ENCODE measurements around the gene PUM2. TPM values are rescaled to one million over a fixed set of nuclear protein-coding genes. Genes with fewer than 3 reads are reported as not detected.
A peak's percentile ranks its signal among the peaks of the same experiment; 100 is the strongest.

PUM2 gene
- polyA plus RNA-seq, 4 donors, result 102 to 122 (median 114) TPM

DNA sequence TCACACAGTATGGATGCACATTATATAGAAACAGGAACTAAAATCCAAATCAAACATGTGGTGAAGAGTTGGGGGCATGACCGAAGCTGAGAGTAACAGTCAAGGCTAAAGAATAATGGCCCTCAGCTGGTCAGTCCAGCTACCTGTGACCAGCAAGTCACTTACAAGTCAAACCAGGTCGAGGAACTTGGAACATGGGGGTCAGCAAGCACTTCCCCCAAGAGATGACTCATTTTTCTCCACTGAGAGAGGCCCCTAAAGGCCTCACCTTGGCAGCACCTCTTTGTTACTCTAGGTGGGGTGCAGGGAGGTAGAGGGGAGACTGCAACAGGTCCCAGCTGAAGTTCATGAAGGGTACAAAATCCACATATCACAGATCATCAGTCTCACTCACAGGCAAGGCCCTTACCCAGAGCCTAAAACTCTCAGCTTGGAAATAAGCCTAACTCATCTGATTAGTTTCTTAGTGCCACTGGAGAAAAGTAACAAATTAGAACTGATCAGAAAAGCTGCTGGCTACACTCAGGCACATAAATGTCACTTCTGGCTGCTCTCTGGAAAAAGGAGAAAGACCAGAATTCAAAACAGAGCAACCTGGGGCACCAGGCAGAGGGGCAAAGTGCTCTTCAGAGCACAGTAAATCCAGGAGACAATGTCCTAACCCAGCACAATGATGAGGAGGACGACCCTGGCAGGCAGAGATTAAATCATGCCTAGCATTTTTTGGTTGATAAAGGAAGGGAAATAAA lies 129.7 kb downstream of the PUM2 start:
- DNase-seq (ENCODE audit: low read depth in 4 of 4, low spot score in 3 of 4), result no peak

DNA sequence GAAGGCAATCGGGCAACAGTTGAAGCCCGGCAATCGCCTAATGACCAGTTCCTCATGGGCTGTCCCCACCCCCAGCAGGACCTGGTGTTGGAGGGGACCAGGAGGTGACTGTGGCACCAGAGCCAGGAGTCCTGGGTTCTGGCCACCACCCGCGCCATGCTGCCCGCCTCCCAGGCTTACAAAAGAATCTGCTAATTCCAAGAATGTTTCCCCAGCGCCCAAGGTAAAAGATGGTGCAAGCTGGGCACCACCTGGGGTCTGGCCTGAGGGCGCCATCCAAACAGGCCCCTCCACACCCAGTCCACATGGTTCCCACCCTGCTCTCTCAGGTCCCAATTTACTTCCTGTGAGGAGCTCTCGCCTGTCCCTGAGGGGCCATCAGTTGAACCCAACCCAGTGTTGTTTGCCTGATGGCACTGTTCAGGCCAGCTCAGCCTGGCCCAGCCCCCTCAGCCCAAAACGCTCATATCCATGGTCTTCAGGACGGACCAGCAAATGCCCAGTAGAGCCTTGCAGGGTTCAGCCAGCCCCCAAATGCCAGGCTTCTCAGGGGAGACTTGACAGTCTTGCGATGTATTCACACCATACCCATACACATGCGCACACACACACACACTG lies 130.8 kb downstream of the PUM2 start:
- DNase-seq (ENCODE audit: low read depth in 4 of 4, low spot score in 3 of 4), result no peak

DNA sequence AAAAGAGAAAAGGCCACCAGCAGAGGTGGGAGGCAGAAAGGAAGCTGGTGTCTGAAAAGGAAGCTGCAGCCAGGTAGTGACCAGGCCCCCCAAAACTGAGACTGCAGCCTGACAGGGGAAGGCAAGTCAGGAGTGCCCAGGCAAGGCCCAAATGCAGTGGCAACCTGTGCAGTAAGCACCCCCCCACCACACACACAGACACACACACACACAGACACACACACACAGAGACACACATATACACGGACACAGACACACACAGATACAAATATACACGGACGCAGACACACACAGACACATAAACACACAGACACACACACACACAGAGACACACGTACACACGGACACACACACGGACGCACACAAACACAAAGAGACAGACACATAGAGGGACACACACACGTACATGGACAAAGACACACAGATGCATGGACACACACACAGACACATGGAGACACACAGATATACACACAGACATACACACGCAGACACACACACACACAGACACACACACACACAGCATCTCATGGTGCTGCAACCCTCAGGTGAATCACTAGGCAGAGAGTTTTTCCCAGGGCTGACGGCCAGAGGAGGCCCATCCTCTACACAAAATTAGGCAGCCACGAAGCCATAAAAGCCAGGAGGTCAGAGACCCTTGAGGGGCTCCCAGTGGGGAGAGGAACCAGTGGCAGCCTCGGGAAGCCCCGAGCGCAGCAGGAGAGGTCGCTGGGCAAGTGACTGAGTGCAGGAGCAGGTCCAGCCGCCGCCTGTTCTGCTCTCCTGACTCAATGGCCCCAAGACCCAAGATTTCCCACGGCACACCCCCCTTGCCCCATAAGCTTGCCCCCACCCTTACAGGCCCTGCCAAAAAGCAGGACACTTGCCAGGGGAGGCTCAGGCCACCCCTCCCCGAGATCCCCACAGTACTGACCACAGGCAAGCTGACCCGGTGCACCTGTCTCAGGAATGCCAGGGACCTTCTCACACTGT lies 132.0 kb downstream of the PUM2 start:
- DNase-seq (ENCODE audit: low read depth in 4 of 4, low spot score in 3 of 4), result no peak

DNA sequence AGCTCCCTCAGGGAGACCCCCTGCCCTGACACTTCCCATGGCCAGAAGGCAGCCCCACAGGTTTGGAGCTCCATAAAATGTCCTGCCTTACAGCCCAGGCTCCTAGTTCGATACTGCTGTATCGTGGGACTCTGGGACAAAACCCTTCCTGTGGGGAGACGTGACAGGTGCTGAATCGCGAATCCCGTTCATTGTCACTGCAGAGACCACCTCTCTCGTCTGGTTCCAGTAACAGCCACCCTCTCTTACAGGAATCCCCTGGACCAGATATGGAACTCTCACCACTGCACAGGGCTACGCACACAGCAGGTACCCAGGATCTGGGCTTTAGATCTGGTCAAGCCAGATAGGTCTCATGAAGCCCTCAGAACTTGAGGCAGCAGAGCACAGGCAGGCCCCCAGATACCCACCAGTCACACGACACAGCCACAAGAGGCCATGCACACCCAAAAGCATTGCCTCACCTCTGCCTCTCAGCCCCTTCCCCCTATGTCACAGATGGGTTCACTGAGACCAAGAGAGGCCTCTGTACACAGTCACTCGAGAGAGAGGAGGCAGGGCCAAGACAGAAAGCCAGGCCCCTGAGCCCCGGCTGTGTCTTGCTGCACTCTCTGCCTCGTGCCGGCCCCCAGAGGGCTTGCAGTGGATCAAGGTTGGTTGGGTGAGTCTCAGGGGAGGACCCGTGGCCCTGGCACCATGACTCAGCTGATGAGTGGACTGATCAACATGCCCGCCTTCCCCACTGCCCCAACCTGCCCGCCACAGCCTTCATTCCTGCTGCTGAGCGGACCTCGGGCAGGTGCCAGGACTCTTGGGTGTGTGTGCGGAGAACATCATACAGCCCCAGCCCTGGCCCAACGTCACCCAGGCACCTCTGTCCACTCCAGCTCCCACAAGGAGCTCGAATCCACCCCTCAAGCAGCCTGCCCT lies 133.3 kb downstream of the PUM2 start:
- no peak for DNase-seq (ENCODE audit: low read depth in 4 of 4, low spot score in 3 of 4)

DNA sequence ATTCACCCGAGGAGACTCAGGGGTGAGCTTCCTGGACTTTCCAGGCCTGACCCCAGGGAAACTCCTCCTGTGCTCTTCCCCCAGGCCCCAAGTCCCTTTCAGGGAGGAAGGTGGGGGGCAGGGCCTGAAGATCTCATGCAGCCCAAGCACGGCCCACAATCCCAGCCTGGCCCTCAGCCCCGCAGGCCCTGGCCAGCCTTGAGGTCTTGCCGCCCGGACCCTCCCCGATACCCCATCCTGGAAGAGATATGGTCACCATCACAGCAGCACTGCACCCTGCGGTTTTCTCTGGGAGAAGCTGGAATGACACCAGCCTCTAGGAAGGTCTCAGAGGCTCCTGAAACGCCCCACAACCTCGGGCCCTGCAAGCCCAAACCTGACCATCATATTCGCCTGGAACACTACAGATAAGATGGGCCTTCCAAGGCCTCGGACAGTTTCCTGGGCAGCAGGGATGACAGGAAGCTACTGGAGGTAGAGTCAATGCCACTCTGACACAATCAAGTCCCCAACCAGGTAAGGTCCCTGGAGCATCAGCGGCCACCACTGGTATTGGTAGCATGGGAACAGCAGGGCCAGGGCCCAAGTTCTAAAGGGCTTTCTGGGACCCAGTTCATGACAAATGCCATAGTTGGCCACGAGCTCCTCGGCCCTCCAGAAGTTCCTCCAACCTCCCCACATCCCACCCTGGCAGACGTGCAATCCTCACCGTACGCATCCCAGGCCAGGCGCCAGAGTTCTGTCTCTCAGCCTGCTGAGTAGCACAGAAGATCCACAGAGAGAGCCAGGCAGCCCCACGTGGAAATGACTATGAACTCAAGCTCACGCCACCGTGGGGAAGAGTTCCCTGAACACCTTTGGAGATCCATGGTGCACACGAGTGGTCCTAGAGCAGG lies 134.3 kb downstream of the PUM2 start:
- no peak for DNase-seq (ENCODE audit: low read depth in 4 of 4, low spot score in 3 of 4)

DNA sequence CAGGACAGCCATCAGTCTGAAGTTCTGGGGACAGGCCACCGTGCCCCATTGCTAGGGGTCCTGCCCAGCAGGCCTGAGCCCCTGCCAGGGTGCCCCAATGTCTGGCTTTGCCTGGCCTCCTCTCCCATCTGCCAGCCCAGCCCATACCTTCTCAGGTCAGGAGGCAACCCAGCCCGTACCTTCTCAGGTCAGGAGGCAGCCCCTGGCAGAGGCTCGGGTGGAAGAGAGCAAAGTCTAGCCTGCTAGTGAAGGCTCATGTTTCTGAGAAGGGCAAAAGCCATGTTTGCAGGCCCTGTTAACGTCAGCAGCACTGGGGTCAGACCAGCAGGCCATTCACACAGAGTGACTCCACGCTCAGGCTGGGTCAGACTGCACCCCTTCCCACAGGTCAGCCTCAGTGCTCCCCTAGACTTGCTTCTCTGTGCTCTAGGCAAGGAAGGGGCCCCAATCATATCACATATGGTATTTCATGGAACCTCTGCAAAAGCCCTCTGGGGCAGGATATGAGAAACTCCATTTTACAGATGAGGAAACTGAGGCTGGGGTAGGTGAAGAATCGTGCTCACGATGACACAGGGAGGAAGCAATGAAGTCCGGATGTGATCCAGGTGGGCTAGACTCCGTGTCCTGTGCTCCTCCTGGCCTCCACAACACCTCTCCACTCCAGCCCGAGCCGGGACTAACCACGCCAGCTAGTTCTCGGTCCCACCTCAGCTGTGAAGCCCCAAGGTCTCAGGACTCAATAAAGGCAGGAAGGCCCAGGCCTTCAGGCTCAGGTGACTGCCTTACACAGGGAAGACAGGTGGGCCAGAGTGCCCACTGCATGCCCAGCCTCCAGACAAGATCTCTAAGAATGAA lies 135.2 kb downstream of the PUM2 start:
- no peak for DNase-seq (ENCODE audit: low read depth in 4 of 4, low spot score in 3 of 4)

DNA sequence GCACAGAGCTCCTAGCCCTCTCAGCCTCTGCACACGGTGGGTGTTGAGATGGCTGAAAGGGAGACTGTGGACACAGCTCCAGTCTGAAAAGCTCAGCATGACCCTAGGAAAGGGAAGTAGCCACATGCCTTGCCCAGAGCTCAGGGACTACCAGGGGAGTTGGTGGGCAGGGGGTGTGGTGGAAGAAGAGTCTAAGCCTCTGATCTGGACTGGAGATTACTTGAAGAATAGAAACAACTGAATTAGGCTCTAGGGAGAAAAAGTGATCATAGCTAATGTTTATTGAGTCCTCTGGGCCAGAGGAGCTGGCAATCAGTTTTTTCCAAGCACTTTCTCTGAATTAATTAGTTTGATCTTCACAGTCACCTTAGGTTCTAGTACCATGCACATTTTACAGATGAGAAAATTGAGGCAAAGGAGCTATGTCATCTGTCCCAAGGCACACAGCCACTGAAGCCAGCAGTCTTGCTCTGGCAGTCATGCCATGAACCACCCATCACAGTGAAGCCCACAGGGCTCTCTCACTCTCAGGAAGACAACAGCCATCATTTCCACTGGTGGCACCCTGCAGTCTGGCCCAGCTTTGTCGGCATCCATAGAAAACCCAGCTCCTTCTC lies 136.0 kb downstream of the PUM2 start:
- no peak for DNase-seq (ENCODE audit: low read depth in 4 of 4, low spot score in 3 of 4)

DNA sequence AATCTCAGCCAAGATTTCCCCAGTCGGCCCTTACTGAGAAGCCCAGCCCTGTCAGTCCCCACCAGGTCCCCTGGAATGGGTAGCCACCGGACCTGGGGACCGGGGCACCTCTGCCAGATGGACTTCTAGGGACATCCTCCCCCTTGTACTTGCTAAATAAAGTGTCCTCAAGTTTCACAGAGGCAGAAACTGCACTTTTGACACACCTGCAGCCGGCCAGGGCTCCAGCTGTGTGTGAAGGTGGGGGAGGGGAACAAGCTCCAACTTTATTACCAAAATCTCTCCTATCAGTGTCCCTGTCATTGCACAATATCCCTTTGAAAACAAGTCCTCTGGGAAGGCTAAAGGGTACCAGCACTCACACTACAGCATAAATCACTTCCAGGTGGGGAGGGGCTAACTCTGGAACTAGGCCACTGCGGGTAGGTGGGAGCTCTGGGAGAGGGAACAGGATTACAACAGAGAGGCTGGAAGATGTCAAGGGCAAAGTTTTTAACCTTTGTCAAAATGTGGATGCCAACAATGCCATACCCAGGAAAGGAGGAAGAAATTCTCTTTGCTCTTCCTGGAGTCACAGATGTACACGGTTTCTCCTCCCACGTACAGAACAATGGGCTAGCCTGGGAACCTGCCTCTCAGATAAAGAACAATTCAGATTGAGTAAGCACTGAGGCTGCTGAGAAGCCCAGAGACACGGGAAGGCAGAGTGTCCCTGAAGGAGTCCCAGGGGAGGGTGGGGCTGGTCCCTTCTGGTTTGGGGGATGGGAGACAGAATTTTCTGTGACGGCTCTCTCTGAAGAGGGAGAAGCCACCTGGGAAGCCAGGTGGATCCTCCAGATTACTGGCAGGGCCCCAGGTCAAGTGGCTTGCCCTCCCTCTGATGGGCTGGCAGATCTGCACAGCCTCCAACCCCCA lies 136.7 kb downstream of the PUM2 start:
- DNase-seq (ENCODE audit: low read depth in 4 of 4, low spot score in 3 of 4), result no peak

DNA sequence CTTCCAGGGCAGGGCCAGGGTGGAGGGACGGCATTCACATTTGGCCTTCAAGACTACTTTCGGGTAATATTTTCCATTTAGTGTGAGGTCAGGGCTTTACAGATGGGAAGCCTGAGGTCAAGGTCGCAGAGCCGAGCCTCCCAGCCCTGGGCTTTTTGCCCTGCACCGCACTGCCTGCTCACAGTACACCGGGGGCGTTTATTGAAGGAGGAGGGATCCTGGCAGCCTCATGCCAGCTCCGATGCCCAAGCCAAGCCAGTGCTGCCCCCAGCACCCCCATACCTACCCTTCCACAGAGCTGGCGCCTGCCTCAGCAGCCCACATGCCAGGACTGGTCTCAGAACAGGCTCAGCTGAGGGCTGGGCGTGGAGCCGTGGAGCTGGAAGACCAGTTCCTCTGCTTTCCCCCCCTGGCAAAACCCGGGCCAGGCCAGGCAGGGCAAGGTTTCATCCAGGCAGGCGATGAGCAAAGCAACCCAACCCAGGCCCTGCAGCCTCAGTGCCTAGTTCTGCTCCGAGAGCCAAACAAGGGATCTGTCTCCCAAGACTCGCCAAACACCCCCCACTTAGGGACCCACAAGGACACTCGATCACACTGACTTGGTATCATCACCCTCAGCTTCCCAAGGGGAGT lies 137.7 kb downstream of the PUM2 start:
- DNase-seq (ENCODE audit: low read depth in 4 of 4, low spot score in 3 of 4), result no peak

DNA sequence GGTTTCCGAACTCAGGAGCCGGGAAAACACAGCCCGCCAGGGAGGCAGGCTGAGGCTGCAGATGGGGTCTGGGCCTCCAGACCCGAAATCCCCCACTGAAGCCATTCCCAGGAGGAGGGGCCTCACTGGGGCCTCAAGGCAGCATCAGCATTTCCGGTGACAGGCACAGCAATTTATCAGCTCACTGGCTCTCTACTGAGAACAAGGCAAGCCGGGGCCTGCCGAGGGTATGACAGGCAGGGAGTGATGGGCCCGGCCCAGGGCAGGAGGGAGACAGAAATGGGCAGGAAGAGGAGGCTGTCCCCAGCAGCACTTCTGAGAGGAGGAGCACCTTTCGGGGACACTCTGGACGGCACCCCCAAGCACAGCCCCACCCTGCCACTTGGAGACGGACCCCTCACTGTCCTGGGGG lies 138.2 kb downstream of the PUM2 start:
- peak in 1 of 4 donors; percentile 60 for DNase-seq (ENCODE audit: low read depth in 4 of 4, low spot score in 3 of 4)

DNA sequence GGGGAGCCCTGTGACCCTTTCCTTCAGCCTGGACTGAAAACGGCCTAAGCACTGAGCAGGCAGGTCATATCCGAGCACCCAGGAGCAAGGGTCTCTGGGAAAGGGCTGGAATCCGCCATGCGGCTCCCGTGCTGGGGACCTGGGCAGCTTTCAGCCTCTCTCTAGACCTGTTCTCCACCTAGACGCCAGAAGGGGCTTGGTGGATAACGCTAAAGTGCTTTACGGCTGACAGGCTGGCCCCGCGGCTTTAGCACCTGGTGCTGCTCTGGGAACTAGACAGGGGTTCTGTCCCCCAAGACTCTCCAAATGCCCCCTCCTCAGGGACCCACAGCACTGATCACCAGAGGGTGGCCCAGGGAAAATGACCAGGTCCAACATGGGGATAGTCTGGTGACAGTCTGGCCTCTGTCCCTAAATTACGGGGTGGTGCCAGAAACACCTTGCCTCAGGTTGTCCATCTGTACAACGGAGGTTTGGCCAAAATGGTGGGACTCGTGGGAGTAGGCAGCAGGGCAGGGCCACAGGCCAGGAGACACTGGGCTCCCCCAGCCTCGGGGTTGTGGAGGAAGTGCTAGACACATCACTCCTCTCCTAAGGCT lies 138.7 kb downstream of the PUM2 start:
- no peak for DNase-seq (ENCODE audit: low read depth in 4 of 4, low spot score in 3 of 4)

DNA sequence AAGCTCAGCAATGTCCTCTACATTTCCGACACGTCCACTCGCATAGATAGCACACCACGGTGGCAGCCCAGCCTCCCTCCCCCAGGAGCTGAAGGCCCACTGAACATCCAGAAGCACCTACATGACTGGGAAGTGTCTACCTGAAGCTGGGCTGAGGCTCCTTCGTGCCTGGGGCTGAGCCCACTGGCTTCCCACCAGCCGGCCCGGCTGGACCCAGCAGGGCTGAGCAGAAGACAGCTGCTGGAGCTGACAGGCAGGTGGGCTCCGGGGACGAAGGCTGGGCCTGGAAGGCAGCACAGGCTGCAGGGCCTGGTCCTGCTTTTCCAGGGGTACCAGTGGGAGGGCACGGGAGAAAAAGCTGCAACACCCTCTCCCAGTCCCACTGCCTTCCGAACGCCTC lies 139.2 kb downstream of the PUM2 start:
- no peak for DNase-seq (ENCODE audit: low read depth in 4 of 4, low spot score in 3 of 4)

DNA sequence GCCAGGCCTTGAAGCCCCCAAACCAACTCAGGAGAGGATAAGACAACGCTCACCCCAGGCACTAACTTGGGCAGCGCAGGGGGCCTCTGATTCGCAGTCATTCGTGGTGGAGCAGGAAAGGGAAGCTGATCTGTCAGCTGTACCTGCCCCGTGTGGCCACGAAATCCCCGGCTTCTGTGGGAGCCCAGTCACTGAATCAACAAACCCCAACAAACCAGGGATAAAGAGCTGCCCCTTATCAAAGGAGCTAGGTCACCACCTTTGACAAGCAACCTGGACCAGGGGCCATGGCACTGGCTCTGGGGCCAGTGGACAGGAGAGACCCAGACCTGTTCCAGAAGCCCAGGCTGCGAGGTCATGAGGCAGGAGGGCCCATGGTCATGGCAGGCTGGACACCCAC lies 140.2 kb downstream of the PUM2 start:
- DNase-seq (ENCODE audit: low read depth in 4 of 4, low spot score in 3 of 4), result no peak

DNA sequence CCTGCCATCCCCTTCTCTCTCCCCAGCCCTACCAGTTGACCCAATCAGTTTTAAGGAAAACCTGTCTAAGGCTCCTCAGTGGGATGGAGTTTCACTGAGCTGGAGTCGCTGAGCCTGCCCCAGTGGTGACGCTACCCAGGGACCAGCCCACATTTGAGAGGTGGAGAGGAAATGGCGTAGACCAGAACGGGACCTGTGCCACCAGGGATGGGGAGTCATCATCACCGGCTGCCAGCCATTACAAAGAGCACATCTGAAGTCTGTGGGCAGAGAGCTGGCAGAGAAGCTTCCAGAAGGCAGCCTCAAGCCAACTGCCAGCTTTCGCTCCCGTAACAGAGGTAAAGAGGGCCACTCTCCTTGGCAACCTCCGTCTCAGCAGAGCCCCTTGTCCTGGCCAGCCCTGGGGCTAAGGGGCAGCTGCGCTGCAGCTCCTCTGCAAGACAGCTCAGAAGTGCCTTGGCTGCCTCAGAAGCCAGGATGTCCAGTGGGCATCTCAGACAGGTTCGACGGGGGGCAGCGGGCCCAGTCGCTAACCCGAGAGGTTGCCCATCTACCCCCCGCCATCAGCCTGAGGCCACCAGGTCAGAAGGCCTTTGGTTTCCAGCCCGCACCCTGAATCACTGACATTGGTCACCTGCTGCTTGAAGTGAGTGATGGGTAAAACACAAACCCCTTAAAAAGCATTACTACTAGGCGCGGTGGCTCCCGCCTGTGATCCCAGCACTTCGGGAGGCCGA lies 141.1 kb downstream of the PUM2 start:
- DNase-seq (ENCODE audit: low read depth in 4 of 4, low spot score in 3 of 4), result no peak

DNA sequence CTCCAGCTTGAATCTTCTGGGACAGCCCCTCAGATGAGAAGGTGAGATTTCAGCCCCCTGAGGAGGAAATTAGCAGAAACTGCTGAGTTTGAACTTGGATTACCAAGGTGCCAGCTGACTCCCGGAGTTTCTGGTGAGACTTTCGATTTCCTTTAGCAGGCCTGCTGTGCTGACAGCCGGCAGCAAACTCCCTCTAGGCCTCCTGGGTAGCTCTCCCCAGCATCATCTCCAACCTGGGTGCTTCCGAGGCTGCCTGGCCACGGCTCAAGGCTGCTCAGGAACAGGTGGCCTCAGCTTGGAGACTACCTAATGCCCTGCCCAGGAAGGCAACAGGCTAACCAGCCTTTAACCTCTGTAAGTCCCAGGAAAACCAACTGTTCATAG lies 142.2 kb downstream of the PUM2 start:
- no peak for DNase-seq (ENCODE audit: low read depth in 4 of 4, low spot score in 3 of 4)

All from right renal pelvis (tissue), 4 donors.